ENCODE data around the gene NEFH.
A peak's percentile ranks its signal among the peaks of the same experiment; 100 is the strongest.
"Not testable (repeated sequence)": the region's sequence is repeated elsewhere in the genome, so short reads cannot be mapped to it uniquely, and the experiment has no call there.

Gene NEFH, protein sequence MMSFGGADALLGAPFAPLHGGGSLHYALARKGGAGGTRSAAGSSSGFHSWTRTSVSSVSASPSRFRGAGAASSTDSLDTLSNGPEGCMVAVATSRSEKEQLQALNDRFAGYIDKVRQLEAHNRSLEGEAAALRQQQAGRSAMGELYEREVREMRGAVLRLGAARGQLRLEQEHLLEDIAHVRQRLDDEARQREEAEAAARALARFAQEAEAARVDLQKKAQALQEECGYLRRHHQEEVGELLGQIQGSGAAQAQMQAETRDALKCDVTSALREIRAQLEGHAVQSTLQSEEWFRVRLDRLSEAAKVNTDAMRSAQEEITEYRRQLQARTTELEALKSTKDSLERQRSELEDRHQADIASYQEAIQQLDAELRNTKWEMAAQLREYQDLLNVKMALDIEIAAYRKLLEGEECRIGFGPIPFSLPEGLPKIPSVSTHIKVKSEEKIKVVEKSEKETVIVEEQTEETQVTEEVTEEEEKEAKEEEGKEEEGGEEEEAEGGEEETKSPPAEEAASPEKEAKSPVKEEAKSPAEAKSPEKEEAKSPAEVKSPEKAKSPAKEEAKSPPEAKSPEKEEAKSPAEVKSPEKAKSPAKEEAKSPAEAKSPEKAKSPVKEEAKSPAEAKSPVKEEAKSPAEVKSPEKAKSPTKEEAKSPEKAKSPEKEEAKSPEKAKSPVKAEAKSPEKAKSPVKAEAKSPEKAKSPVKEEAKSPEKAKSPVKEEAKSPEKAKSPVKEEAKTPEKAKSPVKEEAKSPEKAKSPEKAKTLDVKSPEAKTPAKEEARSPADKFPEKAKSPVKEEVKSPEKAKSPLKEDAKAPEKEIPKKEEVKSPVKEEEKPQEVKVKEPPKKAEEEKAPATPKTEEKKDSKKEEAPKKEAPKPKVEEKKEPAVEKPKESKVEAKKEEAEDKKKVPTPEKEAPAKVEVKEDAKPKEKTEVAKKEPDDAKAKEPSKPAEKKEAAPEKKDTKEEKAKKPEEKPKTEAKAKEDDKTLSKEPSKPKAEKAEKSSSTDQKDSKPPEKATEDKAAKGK

DNA sequence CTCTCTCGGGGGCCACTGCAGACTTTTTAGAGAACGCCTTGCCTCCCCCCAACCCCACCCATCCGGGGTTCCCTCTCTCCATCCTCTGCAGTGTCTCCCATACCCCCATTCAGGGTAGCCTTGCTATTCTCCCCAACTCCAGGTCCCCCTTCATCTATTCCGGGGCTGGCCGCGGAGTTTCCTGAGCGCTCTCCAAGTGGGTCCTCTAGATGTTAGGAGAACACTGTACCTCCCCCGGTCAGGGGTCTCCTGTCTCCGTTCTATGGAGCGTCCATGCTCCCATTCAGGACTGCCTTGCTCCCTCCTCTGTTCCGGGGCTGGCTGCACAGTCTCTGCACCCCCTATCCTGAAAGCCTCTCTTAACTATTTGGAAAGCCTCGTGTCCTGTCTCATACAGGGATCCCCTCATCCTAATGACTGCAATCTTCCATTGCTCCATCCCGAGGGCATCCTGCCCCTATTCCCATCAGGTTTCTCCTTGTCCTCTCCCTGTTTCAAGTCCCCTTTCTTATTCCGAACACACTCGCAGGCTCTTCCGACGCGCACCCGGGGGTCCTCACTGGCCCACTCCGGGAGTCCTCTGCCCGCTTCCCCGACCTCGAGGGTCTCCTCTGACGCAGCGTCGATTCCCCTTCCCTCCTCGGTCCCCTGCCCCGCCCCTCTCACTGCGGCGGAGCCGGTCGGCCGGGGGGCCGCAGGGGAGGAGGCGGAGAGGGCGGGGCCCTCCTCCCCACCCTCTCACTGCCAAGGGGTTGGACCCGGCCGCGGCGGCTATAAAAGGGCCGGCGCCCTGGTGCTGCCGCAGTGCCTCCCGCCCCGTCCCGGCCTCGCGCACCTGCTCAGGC is at the start of gene NEFH:
TSS of gene NEFH (plus strand) at position 802 of the 845 bp plus-strand sequence. CDS start 45 bp downstream, outside the sequence.
- no peak for DNase-seq

DNA sequence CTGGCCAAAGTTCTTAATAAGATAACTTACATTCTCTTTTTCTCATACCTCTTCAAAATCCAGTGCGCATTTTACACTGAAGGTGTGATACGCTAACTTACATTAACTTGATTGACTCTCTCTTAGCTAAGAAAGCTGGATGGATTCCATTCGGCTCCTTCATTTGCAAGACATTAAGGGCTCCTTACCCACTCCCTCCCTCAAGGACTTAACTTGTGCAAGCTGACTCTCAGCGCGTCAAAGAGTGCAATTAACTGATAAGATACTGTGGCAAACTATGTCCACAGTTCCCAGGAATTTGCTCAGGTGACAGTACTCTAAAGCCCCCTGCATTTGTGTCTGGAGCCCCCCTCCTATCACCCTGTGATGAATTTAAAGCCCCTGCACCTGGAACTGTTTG is 48.0 kb upstream of the NEFH start:
- no peak for DNase-seq

DNA sequence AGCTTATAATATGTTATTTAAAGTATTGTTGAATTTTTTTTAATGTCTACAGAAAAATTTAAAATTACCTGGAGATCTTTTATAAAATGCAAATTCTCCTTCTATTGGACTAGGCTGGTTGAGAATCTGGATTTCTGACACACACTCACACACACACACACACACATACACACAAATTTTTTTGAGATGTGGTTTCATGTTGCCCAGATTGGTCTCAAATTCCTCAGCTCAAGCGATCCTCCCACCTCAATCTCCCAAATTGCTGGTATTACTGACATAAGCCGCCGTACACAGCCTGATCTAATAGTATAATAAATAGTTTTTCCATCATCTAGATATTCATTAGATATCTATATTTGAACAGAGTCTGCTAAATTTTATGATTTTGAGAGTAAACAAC is 46.2 kb upstream of the NEFH start:
- DNase-seq = no peak

DNA sequence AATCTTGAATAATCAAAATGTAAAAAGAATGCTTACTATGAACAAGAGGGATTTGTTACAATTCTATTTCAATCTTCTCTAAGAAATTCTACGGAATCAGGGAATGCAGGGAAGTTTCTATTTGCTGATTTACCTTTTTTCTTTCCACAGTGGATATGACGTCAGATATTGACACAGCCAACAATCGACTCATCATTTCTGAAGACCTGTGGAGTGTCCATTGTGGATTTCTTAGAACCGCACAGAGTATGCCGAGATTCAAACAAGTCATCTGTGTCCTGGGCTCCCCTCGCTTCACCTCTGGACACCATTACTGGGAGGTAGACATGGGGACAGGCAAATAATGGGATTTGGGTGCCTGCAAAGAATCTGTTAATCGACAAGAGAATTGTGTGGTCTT is 45.7 kb upstream of the NEFH start:
- DNase-seq = no peak

DNA sequence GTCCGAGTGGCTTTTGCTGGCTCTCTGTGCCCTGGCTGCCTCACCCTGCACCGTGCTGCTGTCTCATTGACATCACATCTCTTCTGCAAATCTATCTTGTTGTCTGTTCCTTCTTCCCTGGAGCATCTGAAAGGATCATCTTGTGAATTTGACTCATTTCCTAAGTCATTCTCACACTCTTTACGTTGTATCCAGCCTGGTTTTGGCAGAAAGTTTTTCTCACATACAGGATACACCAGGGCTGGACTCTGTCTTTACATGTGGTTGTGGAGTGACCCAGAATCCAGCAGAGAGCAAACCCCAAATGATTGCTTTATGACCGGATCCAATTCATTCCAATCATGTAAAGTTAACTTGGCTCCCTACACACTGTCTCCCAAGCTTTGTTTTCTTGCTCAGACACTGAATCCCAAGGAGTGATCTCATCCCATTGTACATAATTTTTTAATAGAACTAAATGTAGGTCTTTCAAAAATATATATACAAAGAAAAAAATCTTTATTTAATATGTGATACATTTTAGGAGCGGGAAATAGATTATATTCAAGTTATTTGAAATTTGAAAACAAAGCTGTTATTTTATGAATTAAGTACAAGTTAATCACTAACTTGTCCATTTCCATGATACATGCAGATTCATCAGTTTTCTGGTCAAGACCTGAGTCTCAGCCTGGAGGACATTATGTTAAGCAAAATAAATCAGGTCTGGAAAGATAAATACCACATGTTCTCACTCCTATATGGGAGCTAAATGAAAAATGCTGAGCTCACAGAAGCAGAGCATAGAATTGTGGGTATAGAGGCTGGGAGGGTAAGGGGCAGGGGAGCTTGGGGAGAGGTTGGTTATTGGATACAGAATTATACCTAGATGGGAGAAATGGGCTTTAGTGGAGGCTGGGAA is 44.5 kb upstream of the NEFH start:
- DNase-seq = no peak

DNA sequence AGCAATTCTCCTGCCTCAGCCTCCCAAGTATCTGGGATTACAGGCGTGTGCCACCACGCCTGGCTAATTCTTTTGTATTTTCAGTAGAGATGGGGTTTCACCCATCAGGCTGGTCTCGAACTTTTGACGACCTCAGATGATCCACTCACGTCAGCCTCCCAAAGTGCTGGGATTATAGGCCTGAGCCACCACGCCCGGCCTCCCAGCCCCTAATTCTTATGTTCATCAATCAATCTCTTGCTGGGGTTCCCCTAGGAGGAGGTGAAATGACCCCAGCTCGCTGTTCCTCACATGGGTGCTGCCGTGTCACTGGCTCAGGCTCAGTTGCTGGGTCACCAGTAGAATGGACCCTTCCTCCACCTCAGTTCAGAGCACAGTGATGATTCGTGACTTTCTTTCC is 41.7 kb upstream of the NEFH start, which contains the start of gene RFPL1:
TSS of gene RFPL1 (plus strand) at position 301 of the 400 bp plus-strand sequence.
- not testable (repeated sequence) for DNase-seq

DNA sequence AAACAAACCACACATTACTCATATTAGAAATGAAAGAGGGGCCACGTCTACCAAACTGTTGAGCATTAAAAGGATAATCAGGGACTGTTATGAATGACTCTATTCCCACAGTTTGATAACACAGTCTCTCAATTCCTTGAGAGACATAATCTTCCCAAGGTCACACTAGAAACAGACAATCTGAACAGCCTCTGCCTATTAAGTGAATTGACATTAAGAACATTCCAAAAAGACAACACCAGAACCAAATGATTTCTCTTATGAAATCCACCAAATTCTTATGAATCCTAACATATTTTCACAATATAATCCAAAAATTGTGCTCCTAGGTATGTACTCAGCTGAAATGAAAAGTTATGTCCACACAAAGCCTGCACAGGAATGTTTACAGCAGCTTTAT is 37.0 kb upstream of the NEFH start:
- DNase-seq = no peak

DNA sequence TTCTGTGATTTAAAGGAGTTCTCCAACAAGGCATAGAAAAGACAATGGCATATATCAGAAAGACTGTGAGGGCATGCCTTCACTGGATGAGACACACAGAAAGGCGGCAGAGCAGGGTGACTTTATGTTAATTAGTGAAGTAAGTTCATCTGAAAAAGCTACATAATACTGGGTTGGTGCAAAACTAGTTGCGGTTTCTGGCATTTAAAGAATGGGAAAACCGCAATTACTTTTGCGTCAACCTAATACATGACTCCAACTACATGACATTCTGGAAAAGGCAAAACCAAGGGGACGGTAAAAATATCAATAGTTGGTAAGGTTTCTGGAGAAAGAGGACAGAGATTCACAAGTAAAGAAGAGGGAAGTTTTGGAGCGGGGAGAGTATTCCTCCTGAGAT is 36.6 kb upstream of the NEFH start:
- no peak for DNase-seq

DNA sequence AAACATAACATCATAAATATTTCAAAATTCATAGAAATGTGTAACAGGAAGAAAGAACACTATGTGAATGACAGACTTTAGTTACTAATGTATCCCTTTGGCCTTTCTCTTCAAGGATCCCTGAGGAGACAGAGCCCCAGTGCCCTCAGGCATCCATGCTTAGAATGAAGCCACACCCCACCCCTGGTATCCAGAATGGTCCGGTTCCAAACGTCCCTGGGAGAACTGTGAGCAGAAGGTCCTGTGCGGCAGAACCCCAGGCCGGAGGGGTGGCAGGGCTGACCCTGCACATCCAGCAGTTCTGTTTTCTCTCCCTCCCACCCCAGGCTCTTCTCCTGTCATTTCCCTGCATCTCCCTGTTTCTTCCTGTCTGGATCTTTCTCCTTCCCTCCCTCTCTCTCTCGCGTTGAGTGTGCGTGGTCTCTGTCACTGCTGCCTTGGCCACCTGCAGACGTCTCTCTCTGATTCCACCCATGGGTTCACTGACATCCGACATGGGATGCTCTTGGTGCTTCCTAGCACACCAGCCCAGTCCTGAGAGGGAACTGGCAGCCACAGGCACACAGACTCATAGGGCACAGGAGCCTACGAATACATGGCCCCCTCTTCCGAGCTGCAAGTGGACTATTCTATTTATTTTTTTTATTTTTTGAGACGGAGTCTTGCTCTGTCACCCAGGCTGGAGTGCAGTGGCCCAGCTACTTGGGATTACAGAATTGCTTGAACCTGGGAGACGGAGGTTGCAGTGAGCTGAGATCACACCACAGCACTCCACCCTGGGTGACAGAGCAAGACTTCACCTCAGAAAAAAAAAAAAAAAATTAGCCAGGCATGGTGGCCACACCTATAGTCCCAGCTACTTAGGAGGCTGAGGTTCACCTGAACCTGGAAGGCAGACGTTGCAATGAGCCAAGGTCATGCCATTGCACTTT is 35.9 kb upstream of the NEFH start:
- no peak for DNase-seq

DNA sequence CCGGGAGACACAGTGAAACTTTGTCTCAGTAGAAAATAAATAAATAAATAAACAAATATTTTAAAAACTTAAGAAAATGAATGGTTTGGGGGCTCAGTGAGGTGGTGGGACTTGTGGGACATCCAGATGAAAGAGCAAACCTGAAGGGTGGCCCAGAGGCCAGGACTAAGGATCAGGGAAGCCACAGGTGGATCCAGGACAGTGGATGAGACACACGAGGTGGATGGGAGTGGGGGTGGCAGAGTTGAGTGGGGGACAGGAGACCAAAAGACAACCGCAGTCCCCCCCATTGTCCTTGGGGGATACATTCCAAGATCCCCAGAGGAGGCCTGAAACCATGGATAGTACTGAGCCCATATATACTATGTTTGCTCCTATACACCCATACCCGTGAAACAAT is 34.5 kb upstream of the NEFH start:
- DNase-seq = no peak

DNA sequence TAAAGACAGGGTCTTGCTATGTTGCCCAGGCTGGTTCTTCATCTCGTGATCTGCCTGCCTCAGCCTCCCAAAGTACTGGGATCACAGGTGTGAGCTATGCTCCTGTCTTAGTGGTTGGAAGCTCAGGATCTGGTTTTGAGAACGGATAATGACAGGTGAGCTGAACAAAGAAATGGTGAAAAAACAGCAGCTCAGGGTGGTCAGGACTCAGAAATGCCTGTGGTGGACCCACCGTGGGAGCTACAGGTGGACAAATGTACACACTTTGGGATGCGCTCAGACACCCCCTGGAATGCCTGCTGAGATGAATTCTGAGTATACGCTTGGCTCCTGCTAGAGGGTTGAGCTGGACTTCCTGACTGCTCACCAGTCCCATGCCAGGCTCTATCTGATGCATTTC is 32.1 kb upstream of the NEFH start:
- DNase-seq = no peak

DNA sequence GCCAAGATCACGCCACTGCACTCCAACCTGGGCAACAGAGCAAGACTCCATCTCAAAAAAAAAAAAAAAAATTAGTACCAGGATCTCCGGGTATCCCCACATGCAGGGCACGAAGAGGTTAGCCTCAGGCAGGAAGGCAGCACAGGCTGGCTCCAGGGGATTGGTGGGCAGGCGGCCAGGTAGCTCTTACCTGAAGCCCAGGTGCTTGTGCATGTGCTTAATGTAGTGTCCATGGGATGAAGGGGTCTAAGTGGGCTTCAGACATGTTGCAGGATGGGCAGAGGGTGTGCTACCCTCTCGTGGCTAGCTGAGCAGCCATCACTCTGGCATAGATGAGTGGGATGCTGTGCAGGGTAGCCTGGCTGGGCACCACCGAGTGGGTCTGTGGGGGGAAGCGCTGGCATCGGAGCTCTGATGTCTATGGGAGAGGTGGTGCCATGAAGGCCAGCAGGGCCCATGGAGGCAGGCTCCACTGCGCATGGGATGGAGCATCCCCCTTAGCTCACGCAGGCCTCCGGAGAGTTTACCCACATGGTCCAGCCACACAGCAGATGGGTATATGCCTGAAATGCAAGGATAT is 30.6 kb upstream of the NEFH start:
- DNase-seq = no peak

DNA sequence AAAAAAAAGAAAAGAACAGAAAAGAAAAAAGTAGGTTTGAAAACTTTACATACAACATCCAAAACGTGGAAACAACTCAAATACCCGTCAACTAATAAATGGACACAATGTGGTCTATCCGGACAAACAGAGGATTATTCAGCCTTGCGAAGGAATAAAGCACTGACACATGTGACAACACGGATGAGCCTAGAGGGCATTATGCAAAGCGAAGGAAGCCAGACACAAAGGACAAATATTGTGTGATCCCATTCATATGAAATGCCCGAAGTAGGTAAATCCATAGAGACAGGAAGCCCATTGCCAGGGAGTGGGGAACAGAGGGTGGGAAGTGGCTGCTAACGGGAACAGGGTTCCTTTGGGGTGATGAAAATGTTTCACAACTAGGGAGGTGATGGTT is 29.8 kb upstream of the NEFH start:
- DNase-seq = no peak

DNA sequence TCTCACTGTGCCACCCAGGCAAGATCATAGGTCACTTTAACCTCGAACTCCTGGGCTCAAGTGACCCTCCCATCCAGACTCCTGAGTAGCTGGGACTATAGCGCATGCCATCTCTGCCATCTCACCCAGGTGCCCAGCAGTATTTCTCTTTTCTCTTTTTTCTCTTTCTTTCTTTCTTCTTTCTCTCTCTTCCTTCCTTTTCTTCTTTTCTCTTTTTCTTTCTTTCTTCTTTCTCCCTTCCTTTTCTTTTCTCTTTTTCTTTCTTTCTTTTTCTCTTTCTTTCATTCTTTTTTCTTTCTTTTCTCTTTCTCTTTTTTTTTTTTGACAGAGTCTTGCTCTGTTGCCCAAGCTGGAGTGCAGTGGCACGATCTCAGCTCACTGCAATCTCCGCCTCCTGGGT is 28.2 kb upstream of the NEFH start:
- DNase-seq = no peak

DNA sequence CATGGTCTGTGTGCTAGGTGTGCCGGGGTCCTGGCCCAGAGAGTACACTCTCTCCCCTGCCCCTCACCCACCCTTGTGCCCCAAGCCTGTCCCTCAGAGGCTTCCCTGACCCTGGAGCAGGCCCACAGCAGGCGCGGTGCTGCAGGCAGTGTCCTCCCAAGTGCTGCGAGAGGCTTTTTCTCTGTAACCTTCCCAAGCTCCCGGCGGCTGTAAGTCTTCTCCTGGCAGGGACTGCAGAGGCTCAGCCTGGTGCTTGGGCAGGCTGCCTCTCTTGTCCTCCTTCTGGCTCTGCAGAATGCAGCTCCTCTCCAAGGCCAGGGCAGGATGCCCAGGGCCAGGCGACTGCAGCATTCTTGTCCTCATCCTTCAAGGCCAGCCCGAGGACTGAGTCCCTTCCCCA is 25.7 kb upstream of the NEFH start:
- DNase-seq = no peak

DNA sequence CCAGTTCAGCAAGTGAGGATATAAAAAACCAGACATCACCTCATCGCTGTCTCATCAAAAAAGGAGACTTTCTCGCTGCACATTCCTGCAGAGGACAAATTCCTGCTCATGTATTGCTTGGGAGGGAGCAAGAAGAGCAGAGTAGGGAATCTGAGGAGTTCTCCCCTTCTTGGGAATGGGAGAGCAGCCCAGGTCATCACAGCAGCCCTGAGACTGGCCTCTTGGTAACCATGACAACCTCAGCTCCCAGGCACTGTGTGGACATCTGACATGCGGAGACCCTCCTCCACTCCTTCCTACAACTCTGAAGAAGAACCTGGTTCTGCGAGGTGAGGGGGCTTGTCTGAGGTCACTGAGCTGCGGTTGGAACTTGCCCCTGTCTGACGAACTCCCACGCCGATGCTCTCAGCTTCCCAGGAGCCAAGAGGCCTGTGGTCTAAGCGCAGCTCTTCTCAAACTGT is 23.8 kb upstream of the NEFH start:
- no peak for DNase-seq

DNA sequence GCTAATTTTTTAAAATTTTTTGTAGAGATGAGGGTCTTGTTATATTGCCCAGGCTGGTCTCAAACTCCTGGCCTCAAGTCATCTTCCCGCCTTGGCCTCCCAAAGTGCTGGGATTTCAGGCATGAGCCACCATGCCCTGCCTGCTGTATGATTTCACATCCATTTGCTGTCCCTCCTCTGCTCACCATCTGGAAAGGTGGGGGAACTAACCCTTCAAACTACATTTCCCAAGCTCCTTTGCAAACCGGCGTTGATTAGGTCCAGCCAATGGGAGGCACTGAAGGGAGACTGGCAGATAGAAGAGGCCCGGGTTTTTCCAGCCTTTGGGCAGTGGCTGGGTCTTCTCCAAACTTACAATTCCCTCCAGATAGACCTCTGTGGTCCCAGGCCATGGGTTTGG is 22.3 kb upstream of the NEFH start:
- peak; percentile 47 for DNase-seq

DNA sequence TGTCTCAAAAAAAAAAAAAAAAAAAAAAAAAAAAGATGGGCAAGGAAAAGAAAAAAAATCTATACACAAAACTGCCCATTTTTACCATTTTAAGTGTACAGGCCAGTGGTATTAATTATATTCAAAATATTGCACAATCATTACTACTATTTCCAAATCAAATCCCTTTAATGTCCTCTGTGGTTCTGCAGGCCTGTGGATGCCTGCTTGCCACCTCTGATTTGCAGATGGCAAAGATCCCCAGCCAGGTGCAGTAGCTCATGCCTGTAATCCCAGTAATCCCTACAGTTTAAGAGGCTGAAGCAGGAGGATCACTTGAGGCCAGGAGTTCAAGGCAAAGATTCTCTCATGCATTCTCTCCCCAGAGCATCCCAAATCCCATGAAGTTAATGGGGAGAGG is 21.5 kb upstream of the NEFH start:
- no peak for DNase-seq

DNA sequence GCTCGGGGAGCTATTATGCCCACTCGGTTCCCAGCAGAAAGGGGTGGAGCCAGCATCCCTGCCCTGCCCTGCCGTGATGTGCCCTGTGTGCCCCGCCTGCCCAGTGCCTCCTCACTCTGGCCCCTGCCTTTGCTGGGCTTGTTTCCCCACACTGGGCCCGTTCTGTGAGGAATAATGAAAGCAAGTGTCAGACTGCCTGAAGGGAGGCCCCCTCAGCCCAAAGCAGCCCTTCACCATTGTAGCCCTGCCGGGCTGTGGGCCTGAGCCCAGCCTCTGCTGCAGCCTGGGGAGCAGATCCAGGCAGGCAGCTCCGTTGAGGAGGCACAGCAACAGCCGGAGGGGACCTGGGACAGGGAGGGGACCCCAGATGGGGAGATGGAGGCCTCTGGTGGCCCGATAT is 20.2 kb upstream of the NEFH start:
- no peak for DNase-seq

DNA sequence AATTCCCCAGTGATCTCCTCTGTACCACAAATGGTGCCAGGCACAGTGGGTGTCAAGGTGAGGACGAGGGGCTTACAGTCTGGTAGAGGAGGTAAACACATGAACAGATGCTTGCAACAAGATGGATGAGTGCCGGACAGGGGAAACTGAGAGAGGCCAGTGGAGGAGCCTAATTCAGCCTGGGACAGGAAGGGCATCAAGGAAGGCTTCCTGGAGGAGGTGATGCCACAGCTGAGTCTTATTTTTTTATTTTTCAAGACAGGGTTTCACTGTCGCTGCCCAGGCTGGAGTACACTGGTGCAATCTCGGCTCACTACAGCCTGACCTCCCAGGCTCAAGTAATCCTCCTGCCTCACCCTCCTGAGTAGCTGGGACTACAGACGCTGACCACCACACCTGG is 18.8 kb upstream of the NEFH start:
- DNase-seq = no peak

Measured in activated CD4-positive, alpha-beta T cell treated with anti-CD3 and anti-CD28 coated beads, Interleukin-10, Interleukin-2, amounts not matched to agents 100 ng/mL and 50 ng/mL, durations not matched to agents 16 hours and 8 hours (primary cell).